ENCODE measurements around the gene POLR2J2.
"Not testable (repeated sequence)": the region's sequence is repeated elsewhere in the genome, so short reads cannot be mapped to it uniquely, and the experiment has no call there.

- TF ChIP-seq CTCF, POLR2A, EP300 (IDR thresholded peaks at IDR 0.05): not testable (repeated sequence)
Measured at GRCh38 chr7:102682560-102682959, 11.1 kb upstream of the POLR2J2 start.

Data from tibial nerve (tissue), 4 donors.